Sigmoid colon (tissue), 7 donors: ENCODE results near the gene CCDC177. TPM values are rescaled to one million over a fixed set of nuclear protein-coding genes. Genes with fewer than 3 reads are reported as not detected.

ENCODE experiments used
- DNase-seq: peaks from one replicate; pipeline ENCODE4 v3.0.0-alpha.2; 2019
- H3K27ac ChIP-seq, 4 donors: fragments of 200-600 bp; sonication (generic); one replicate each; pipeline ENCODE4 v1.5.1; 2016 to 2019; ENCODE audit warnings: mild to moderate bottlenecking in 1 of 4
- H3K27me3 ChIP-seq, 3 donors: fragments of 200-600 bp; sonication (generic); one replicate each; pipeline ENCODE4 v1.5.1; 2019; ENCODE audit warnings: mild to moderate bottlenecking in 1 of 3
- H3K36me3 ChIP-seq, 4 donors: fragments of 200-600 bp; sonication (generic); one replicate each; pipeline ENCODE4 v1.5.1; 2016 to 2019
- H3K4me1 ChIP-seq, 4 donors: fragments of 200-600 bp; sonication (generic); one replicate each; pipeline ENCODE4 v1.5.1; 2017 to 2019
- H3K4me3 ChIP-seq, 4 donors: fragments of 200-600 bp; sonication (generic); one replicate each; pipeline ENCODE4 v1.5.1; 2017 to 2019; ENCODE audit warnings: mild to moderate bottlenecking in 2 of 4, moderate library complexity in 1 of 4
- H3K9me3 ChIP-seq, 4 donors: fragments of 200-600 bp in 3 of 4; sonication (generic) in 3 of 4; one replicate each; pipeline versions ENCODE4 v1.5.1 to v1.6.1; 2013 to 2019
- CTCF ChIP-seq, 4 experiments: fragments of 450-650 bp in 3 of 4; fragments of 200-600 bp in 1 of 4; IDR thresholded peaks; one replicate each; pipeline ENCODE4 v1.5.1; 2016 to 2019; ENCODE audit warnings: antibody characterized with exemption in 4 of 4, mild to moderate bottlenecking in 3 of 4, moderate library complexity in 2 of 4
- EP300 ChIP-seq, 4 donors: sonication (generic); formaldehyde crosslinking; IDR thresholded peaks; one replicate each; pipeline ENCODE4 v1.6.1; 2017; ENCODE audit warnings: antibody characterized with exemption in 4 of 4
- POLR2A ChIP-seq, 2 donors: fragments of 450-650 bp; IDR thresholded peaks; one replicate each; pipeline ENCODE4 v1.6.1; 2016; ENCODE audit warnings: antibody characterized with exemption in 2 of 2, mild to moderate bottlenecking in 2 of 2, moderate library complexity in 2 of 2
- POLR2AphosphoS5 ChIP-seq, 4 donors: sonication (generic); formaldehyde crosslinking; IDR thresholded peaks; one replicate each; pipeline ENCODE4 v1.6.1; 2017; ENCODE audit warnings: antibody characterized with exemption in 4 of 4
- WGBS, 2 donors: extraction: QIAGEN DNeasy Blood & Tissue Kit; methylation state at CpG; one replicate each; pipeline ENCODE4 v1.1.7; 2013; 5-methylcytosine and 5-hydroxymethylcytosine counted together
- intact Hi-C: fragments of 100-400 bp; cut with DNase I; formaldehyde crosslinking; loops from one replicate; pipeline ENCODE4 v1.15.1; 2023
- polyA plus RNA-seq, 3 donors: library from polyadenylated mRNA; stranded (reverse); fragments of 200-250 nt; gene quantifications; one replicate each; pipeline ENCODE4 v1.2.3, GENCODE V29; 2013
- total RNA-seq, 4 donors: library from RNA; depleted of rRNA; stranded (reverse); fragments of >200 nt; gene quantifications; one replicate each; pipeline ENCODE4 v1.1.0, GENCODE V29; 2016
- donor health status: healthy with polysubstance abuse.
- donor health status: Bipolar disorder and iron deficiency.
- donor health status: healthy.

The CCDC177 gene
- total and polyA plus RNA-seq, 7 donors, result not detected

- Histone ChIP-seq H3K4me3 (no peak overlapping the region), H3K4me1 (no peaks in the 10 kb centered on the region), H3K27me3 (peaks cover 0 to 9% (median 0%) of the 10 kb centered on the region in 3 donors), H3K9me3 (no peaks in the 10 kb centered on the region), H3K27ac (no peak overlapping the region), H3K36me3 (no peaks in the 10 kb centered on the region)
- no peak for TF ChIP-seq EP300 (IDR thresholded peaks at IDR 0.05)
- no peak for TF ChIP-seq POLR2A (IDR thresholded peaks at IDR 0.05)
- TF ChIP-seq POLR2AphosphoS5 (IDR thresholded peaks at IDR 0.05), result no peak
- peak in 3 of 4 experiments; percentile 12 to 47 (median 45) for TF ChIP-seq CTCF (IDR thresholded peaks at IDR 0.05)
- intact Hi-C loops, result no loop called here
- DNase-seq, result no peak
- WGBS, 2 donors, result 2 to 8% methylated on average over 4 of the region's 4 CpGs
These were observed 39.3 kb downstream of the CCDC177 start for GRCh38 chr14:69535230-69535848.

GRCh38 chr14:69532561-69533340, 41.9 kb downstream of the CCDC177 start:
- no peak for DNase-seq
- intact Hi-C loops, result no loop called here
- TF ChIP-seq POLR2AphosphoS5 (IDR thresholded peaks at IDR 0.05), result no peak
- no peak for TF ChIP-seq EP300 (IDR thresholded peaks at IDR 0.05)
- no peak for TF ChIP-seq POLR2A (IDR thresholded peaks at IDR 0.05)
- no peak for TF ChIP-seq CTCF (IDR thresholded peaks at IDR 0.05)
- Histone ChIP-seq H3K36me3 (no peaks in the 10 kb centered on the region), H3K4me3 (no peak overlapping the region), H3K4me1 (no peaks in the 10 kb centered on the region), H3K27me3 (peaks cover 0 to 9% (median 0%) of the 10 kb centered on the region in 3 donors), H3K9me3 (no peaks in the 10 kb centered on the region), H3K27ac (no peak overlapping the region)
- WGBS, 2 donors, result 13 to 60% methylated on average over 3 of the region's 3 CpGs

- Histone ChIP-seq H3K27me3 (peaks cover 0 to 9% (median 0%) of the 10 kb centered on the region in 3 donors), H3K36me3 (no peaks in the 10 kb centered on the region), H3K4me1 (no peaks in the 10 kb centered on the region), H3K27ac (no peak overlapping the region), H3K9me3 (no peaks in the 10 kb centered on the region), H3K4me3 (no peak overlapping the region)
- DNase-seq, result no peak
- 56 to 80% methylated on average over 3 of the region's 3 CpGs for WGBS, 2 donors
- TF ChIP-seq EP300 (IDR thresholded peaks at IDR 0.05) (no peak), POLR2AphosphoS5 (IDR thresholded peaks at IDR 0.05) (no peak), POLR2A (IDR thresholded peaks at IDR 0.05) (no peak), CTCF (IDR thresholded peaks at IDR 0.05) (no peak)
- intact Hi-C loops, result no loop called here
These were observed 43.5 kb downstream of the CCDC177 start for GRCh38 chr14:69531135-69531534.

- Histone ChIP-seq H3K27me3 (peaks cover 0 to 9% (median 0%) of the 10 kb centered on the region in 3 donors), H3K9me3 (no peaks in the 10 kb centered on the region), H3K4me1 (no peaks in the 10 kb centered on the region), H3K36me3 (no peaks in the 10 kb centered on the region), H3K27ac (no peak overlapping the region), H3K4me3 (no peak overlapping the region)
- TF ChIP-seq EP300 (IDR thresholded peaks at IDR 0.05) (no peak), POLR2A (IDR thresholded peaks at IDR 0.05) (no peak), CTCF (IDR thresholded peaks at IDR 0.05) (no peak), POLR2AphosphoS5 (IDR thresholded peaks at IDR 0.05) (no peak)
- intact Hi-C loops, result no loop called here
- DNase-seq, result no peak
- 68 to 75% methylated on average over 4 of the region's 4 CpGs for WGBS, 2 donors
These were observed 44.6 kb downstream of the CCDC177 start for GRCh38 chr14:69530095-69530494.
